NB4 (cell line): Measurements from ENCODE around the gene S100A12.
"Not testable (repeated sequence)": the region's sequence is repeated elsewhere in the genome, so short reads cannot be mapped to it uniquely, and the experiment has no call there.

Experiments
- DNase-seq: peaks from one replicate; pipeline ENCODE4 v3.0.0; 2010; ENCODE audit warnings: low read depth
- H3K4me3 ChIP-seq: one replicate; pipeline ENCODE4 v1.5.1; 2011; ENCODE audit warnings: mild to moderate bottlenecking, low read depth, low read length, moderate library complexity
- MYC ChIP-seq: IDR thresholded peaks from 2 replicates; pipeline ENCODE4 v1.6.1; 2011; ENCODE audit warnings: low read depth, low read length
- POLR2A ChIP-seq: IDR thresholded peaks from 2 replicates; pipeline ENCODE4 v1.6.1; 2011; ENCODE audit warnings: mild to moderate bottlenecking; ENCODE audit not compliant: insufficient read length; ENCODE audit errors: extremely low read depth
- TF ChIP-seq, protein P1 (sequence below): IDR thresholded peaks from 2 replicates; pipeline ENCODE4 v1.6.1; 2011; ENCODE audit warnings: low read depth, low read length
- TF ChIP-seq, protein P2 (sequence below): IDR thresholded peaks from one replicate; pipeline ENCODE4 v1.5.1; 2012; ENCODE audit warnings: low read depth, low read length

The S100A12 gene

DNA sequence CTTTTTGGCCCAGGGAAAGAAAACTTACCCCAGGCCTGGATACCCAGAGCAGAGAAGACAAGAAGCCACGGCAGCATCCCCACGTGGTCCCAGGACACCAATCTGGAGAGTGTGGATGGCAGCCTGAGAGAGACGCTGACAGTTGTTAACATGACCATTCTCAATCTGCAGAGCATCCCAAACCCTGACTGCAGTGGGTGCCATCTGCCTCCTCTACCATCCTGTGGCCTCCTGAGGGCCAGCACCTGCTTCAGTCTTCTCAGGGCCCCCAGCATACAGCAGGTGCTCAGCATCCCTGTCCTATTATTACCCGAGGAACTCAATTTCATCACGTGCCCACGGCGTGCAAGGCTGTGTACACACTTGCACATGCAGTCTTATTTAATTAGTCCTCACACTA is 27.6 kb downstream of the S100A12 start:
- TF ChIP-seq MYC: no peak
- TF ChIP-seq, protein P1, sequence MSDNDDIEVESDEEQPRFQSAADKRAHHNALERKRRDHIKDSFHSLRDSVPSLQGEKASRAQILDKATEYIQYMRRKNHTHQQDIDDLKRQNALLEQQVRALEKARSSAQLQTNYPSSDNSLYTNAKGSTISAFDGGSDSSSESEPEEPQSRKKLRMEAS: no peak
- TF ChIP-seq POLR2A: no peak
- TF ChIP-seq, protein P2, sequence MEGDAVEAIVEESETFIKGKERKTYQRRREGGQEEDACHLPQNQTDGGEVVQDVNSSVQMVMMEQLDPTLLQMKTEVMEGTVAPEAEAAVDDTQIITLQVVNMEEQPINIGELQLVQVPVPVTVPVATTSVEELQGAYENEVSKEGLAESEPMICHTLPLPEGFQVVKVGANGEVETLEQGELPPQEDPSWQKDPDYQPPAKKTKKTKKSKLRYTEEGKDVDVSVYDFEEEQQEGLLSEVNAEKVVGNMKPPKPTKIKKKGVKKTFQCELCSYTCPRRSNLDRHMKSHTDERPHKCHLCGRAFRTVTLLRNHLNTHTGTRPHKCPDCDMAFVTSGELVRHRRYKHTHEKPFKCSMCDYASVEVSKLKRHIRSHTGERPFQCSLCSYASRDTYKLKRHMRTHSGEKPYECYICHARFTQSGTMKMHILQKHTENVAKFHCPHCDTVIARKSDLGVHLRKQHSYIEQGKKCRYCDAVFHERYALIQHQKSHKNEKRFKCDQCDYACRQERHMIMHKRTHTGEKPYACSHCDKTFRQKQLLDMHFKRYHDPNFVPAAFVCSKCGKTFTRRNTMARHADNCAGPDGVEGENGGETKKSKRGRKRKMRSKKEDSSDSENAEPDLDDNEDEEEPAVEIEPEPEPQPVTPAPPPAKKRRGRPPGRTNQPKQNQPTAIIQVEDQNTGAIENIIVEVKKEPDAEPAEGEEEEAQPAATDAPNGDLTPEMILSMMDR: no peak

DNA sequence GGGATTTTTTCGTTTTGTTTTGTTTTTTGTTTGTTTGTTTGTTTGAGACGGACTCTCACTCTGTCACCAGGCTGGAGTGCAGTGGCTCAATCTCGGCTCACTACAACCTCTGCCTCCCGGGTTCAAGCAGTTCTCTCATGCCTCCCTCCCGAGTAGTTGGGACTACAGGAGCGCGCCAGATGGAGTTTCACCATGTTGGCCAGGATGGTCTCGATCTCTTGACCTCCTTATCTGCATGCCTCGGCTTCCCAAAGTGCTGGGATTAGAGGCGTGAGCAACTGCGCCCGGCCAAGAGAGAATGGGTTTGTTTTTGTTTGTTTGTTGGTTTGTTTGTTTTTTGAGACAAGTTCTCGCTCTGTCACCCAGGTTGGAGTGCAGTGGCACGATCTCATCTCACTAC is 28.4 kb downstream of the S100A12 start:
- not testable (repeated sequence) for DNase-seq, H3K4me3 ChIP-seq

More for the DNA sequence above, 27.6 kb downstream of the S100A12 start:
- DNase-seq: no peak
- H3K4me3 ChIP-seq: no peak overlapping the region

DNA sequence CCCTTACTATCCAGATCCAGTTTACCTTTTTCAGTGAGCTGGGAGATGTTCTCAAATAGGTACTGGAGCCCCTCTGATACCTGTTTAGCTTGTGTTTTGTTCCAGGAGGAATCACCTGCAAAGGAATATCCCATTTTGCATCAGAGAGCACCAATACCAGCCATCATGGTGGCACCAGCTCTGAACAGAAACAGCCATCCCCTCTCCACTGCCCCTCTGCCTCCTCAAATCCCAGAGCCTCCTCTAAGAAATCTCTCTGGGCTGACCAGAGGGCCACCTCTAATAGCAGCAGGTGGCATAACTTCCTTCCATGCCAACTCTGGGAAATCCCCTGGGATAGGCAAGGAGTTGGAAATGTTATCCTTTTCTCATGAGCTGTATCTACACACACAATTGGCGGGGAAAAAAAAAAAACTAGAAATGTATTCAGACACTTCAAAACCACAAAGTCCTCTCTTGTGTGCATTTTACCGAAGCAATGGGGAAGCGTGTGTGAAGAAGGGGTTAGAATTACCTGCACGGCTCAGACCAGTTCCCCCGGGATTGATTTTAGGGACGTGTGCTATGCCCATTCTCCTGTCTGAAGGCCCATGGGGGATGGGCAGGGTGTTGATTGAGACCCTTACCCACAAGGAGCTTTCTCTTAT is 29.2 kb downstream of the S100A12 start:
- DNase-seq: no peak
- TF ChIP-seq MYC (no peak), POLR2A (no peak)
- TF ChIP-seq, protein P2: no peak
- TF ChIP-seq, protein P1: no peak
- H3K4me3 ChIP-seq: no peak overlapping the region

DNA sequence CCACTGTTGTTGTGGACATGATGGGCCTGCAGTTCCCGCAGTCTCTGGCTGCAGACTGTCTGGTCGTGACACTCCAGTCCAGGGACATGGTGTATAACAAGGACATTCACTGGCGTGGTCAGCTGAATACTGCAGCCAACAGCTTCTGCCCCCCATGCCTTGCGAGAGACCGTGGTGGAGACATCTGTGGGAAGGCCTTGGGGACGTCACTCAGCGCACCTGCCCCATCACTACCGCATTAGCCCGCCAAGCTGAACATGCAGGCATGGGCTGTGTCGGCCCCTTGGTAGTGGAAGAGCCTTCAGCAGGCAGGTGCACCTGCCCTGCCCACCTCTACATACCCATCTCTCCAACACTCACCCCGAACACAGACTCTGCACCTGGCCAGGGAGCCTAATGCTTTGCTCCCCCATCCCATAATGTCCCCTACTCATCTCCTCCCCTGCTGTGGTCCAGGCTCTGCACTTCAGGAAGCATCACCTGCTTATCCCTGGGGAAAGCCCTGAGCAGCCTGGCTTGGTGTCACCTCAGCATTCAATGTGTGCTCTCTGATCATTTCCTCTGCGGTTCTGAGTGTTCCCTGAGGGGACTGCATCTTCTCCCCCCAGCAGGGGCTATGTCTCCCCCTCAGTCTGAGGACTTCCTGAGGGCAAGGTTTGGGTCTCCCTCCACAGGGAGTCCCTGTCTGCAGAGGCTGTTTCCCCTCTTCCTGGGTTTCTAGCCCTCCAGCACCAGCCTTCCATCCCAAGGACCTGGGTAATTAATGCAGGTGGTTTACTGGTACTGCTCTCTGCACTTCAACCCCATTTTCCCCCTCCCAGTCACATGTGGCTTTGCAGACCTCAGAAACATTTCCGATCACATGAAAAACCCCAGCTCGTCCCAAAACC is 30.0 kb downstream of the S100A12 start:
- TF ChIP-seq MYC: no peak; the same call in 1 of the 2 replicates
- TF ChIP-seq, protein P2: no peak
- TF ChIP-seq, protein P1: no peak
- H3K4me3 ChIP-seq: no peak overlapping the region
- peak; percentile 39 for DNase-seq

DNA sequence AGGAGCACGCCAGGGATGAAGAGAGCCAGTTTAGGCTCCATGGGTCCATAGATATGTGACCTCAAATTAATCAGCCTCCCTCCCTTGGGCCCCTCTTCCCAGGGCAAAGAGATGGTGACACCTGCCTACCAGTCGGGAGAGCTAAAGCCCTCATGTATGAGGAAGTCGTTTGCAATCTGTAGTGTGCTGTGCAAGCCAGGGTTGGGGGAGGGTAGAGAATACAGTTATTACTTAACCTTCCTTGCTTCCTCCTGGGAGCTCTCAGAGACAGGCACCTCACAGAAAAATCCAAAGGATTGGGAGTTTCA is 30.7 kb downstream of the S100A12 start:
- TF ChIP-seq, protein P1: no peak
- peak; percentile 66 for TF ChIP-seq MYC
- no peak overlapping the region for H3K4me3 ChIP-seq
- DNase-seq: peak; percentile 86

DNA sequence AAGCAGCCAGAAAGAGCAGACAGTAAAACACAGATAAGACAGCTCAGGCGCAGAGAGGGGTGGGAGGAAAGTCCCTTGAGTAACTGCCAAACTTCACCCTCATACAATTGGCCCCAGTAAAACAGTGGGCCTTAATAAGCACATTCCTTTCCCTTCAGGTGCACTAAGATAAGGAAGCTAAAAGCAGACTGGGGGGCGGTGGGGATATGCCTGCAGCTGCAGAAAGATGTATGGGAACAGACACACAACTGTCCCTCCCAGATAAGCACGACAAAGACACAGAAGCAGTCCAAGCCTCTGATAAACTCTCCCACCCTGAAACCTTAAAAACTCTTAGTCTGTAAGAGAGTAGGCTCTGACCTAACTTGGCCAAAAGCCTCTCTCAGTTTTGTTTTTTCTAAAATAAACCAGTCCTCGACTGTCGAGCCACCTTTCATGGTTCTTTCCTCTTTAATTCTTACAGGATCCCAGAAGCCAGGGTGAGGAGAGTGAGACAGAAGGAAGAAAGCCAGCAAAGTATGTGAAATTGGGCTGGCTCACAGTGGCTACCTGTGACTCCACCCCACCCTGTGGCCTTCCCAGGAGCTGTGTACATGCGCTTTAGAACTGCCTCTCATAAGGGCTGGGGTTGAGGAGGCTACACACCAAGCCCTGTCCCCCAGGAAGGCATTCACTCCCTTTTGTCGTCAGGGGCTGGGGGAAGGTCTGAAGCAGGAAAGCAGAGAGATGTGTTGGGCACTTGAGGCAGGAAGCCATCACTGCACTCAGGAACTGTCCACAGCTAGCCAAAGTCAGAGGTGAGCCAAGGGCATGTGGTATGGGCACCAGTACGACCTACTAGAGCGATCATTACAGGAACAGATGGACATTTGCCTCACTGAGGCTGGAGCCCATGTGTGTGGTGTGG is 31.4 kb downstream of the S100A12 start:
- no peak for TF ChIP-seq POLR2A
- TF ChIP-seq, protein P1: no peak
- no peak for DNase-seq
- H3K4me3 ChIP-seq: no peak overlapping the region
